BJ (cell line): ENCODE results near the gene RNPEPL1. TPM values are rescaled to one million over a fixed set of nuclear protein-coding genes. Genes with fewer than 3 reads are reported as not detected.

Experiments used
- CTCF ChIA-PET: fragments of 350-600 bp; formaldehyde crosslinking; extraction: SDS; loops from one replicate; lab custom pipeline; 2021; ENCODE audit warnings: antibody characterized with exemption, inconsistent platforms; lab: Yijun Ruan, JAX
- POLR2A ChIA-PET: fragments of 300-600 bp; sonication (Branson Sonifier 250); formaldehyde crosslinking; extraction: SDS; loops from one replicate; lab custom pipeline; 2021; ENCODE audit warnings: antibody characterized with exemption; lab: Charles Lee
- DNase-seq: peaks from one replicate; pipeline ENCODE4 v3.0.0-alpha.2; 2011; ENCODE audit warnings: low read depth
- H3K27me3 ChIP-seq: 2 replicates; pipeline ENCODE4 v1.6.0; 2011; ENCODE audit warnings: low read length; ENCODE audit not compliant: control insufficient read depth, insufficient read depth
- H3K36me3 ChIP-seq: 2 replicates; pipeline ENCODE4 v1.5.1; 2011; ENCODE audit warnings: low read length; ENCODE audit not compliant: control insufficient read depth, insufficient read depth
- H3K4me3 ChIP-seq: 2 replicates; pipeline ENCODE4 v1.5.1; 2011; ENCODE audit warnings: low read depth, mild to moderate bottlenecking, control low read depth, low read length
- CTCF ChIP-seq: IDR thresholded peaks from 2 replicates; pipeline ENCODE4 v1.5.1; 2011; ENCODE audit warnings: low read depth, mild to moderate bottlenecking, control low read depth, inconsistent platforms, low read length, moderate library complexity; ENCODE audit not compliant: insufficient read depth
- polyA plus RNA-seq: library from polyadenylated mRNA; depleted of rRNA; stranded (reverse); fragments of >200 nt; gene quantifications from 2 replicates; pipeline ENCODE4 v1.2.3, GENCODE V29; 2011

Gene RNPEPL1
- polyA plus RNA-seq, 1 experiment = 12.7 TPM

GRCh38 chr2:240603081-240603835, 35.0 kb downstream of the RNPEPL1 start:
- Histone ChIP-seq H3K36me3 (no peaks in the 10 kb centered on the region; the same call in 1 of the 2 replicates), H3K4me3 (no peak overlapping the region), H3K27me3 (no peaks in the 10 kb centered on the region)
- TF ChIP-seq CTCF = no peak
- no peak for DNase-seq
- CTCF ChIA-PET = interaction anchor here (1.1 to 1.5 kb wide), 3 partner anchors 10 to 237 kb away, joined by 3 to 7 read pairs (median 4); no protein-coding TSS in a partner anchor
- POLR2A ChIA-PET = no interaction called here

GRCh38 chr2:240603846-240604245, 35.6 kb downstream of the RNPEPL1 start:
- DNase-seq = no peak
- Histone ChIP-seq H3K4me3 (no peak overlapping the region), H3K27me3 (no peaks in the 10 kb centered on the region), H3K36me3 (no peaks in the 10 kb centered on the region; the same call in 1 of the 2 replicates)
- TF ChIP-seq CTCF = no peak
- ChIA-PET POLR2A (no interaction called here), CTCF (interaction anchor here (1.2 to 1.5 kb wide), 2 partner anchors 10 to 236 kb away, joined by 4 to 7 read pairs; no protein-coding TSS in a partner anchor)

GRCh38 chr2:240604291-240604938, 36.1 kb downstream of the RNPEPL1 start:
- CTCF ChIA-PET = interaction anchor here (1.2 to 1.5 kb wide), 2 partner anchors 11 to 236 kb away, joined by 4 to 7 read pairs; no protein-coding TSS in a partner anchor
- Histone ChIP-seq H3K36me3 (no peaks in the 10 kb centered on the region), H3K27me3 (no peaks in the 10 kb centered on the region), H3K4me3 (no peak overlapping the region)
- no peak for DNase-seq
- POLR2A ChIA-PET = no interaction called here
- peak; percentile 57 for TF ChIP-seq CTCF

- ChIA-PET POLR2A (no interaction called here), CTCF (interaction anchor here (0.8 to 1.2 kb wide), 2 partner anchors 11 kb away, joined by 3 to 4 read pairs; no protein-coding TSS in a partner anchor)
- no peak for TF ChIP-seq CTCF
- no peaks in the 10 kb centered on the region for H3K36me3 ChIP-seq
- no peak for DNase-seq
- no peak overlapping the region for H3K4me3 ChIP-seq
- H3K27me3 ChIP-seq = no peaks in the 10 kb centered on the region
Measured at GRCh38 chr2:240604939-240605716, 36.8 kb downstream of the RNPEPL1 start.
